ENCODE results near the gene MINDY2. TPM values are rescaled to one million over a fixed set of nuclear protein-coding genes. Genes with fewer than 3 reads are reported as not detected.

MINDY2 gene
- polyA plus RNA-seq (2013) = 11.7 and 12.0 TPM in 2 replicates

DNA sequence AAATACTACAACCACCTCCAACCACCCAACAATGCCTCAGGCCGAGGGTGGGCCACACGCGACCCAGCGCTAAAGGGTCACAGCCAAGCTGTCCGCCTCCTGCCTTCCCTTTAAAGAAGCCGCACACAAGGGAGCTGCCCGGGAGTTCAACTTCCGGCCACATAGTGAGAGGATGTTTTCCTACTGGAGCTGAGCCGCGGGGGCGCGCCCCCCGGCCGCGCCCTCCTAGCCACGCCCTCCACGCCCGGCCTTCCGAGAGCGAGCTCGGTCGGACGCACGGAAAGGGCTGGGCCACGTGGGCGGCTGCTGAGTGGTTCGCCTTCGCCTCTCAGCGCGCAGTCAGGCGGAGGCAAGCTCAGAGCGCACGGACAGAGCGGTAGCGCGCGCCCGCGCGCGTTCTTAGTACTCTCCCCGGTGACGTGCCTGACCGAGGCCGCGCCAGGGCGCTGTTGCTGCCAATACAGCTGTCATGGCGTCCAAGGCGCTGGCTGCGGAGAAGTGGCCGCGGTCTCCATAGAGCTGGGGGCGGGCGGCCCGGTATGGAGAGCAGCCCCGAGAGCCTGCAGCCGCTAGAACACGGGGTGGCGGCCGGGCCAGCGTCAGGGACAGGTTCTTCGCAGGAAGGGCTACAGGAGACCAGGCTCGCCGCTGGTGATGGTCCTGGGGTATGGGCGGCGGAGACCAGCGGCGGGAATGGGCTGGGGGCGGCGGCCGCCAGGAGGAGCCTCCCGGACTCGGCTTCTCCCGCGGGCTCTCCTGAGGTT, at the start of gene MINDY2:
TSS of gene MINDY2 (plus strand) at position 446 of the 764 bp plus-strand sequence. CDS start at position 540, 94 bp downstream.
- peak within 1 kb of the TSS; percentile 66 for H3K4me2 ChIP-seq (ENCODE audit: low read length)
- peak within 1 kb of the TSS; percentile 99 for H3K14ac ChIP-seq (ENCODE audit: low read length)
- peak within 1 kb of the TSS; percentile 86 for H3K9ac ChIP-seq (ENCODE audit: low read length)
- peak within 1 kb of the TSS; percentile 97 for H4K12ac ChIP-seq (ENCODE audit: low read depth, low read length)
- peak within 1 kb of the TSS; percentile 97 for H3K18ac ChIP-seq (ENCODE audit: low read length)
- no peak within 1 kb of the TSS for H3K23ac ChIP-seq (ENCODE audit: low read length)
- peak within 1 kb of the TSS; percentile 98 for H2AFZ ChIP-seq (ENCODE audit: insufficient read depth, low read length, poor library complexity)
- WGBS (ENCODE audit: extremely low coverage, insufficient coverage, insufficient read length) = no CpG with 5 or more reads among the region's 75 CpGs
- H3K79me2 ChIP-seq (ENCODE audit: control insufficient read depth, insufficient read depth, low read length, poor library complexity) = peaks cover 8% of the 10 kb centered on the region
- peaks cover 2 to 4% of the 10 kb centered on the region in 2 experiments for H3K4me1 ChIP-seq (ENCODE audit: control insufficient read depth in 1 of 2, insufficient read depth in 2 of 2, low read length in 2 of 2)
- peak within 1 kb of the TSS; percentile 98 for H4K8ac ChIP-seq (ENCODE audit: low read depth, low read length)
- H2BK12ac ChIP-seq (ENCODE audit: low read length) = peak within 1 kb of the TSS; percentile 51
- H2BK5ac ChIP-seq (ENCODE audit: low read depth, low read length, poor library complexity) = peak within 1 kb of the TSS; percentile 95
- peak within 1 kb of the TSS; percentile 96 for H4K91ac ChIP-seq (ENCODE audit: low read depth, low read length)
- H3K27me3 ChIP-seq (ENCODE audit: insufficient read depth, low read length) = no peaks in the 10 kb centered on the region
- peak; percentile 99 to 100 for DNase-seq
- H2BK120ac ChIP-seq (ENCODE audit: insufficient read depth, low read length, poor library complexity) = peak within 1 kb of the TSS; percentile 93
- no peaks in the 10 kb centered on the region for H3K36me3 ChIP-seq (ENCODE audit: control insufficient read depth in 1 of 2, insufficient read depth in 2 of 2, low read length in 2 of 2)
- H3K9me3 ChIP-seq (ENCODE audit: insufficient read depth, low read depth, low read length) = no peaks in the 10 kb centered on the region
- H3K27ac ChIP-seq (ENCODE audit: low read depth, low read length) = peak within 1 kb of the TSS; percentile 96
- H2AK5ac ChIP-seq (ENCODE audit: low read length) = peak within 1 kb of the TSS; percentile 24
- peaks cover 8% of the 10 kb centered on the region for H3K79me1 ChIP-seq (ENCODE audit: low read length)
- H3K4ac ChIP-seq (ENCODE audit: low read depth, low read length) = peak within 1 kb of the TSS; percentile 83
- peak within 1 kb of the TSS; percentile 94 for H3K4me3 ChIP-seq (ENCODE audit: low read depth, low read length)

DNA sequence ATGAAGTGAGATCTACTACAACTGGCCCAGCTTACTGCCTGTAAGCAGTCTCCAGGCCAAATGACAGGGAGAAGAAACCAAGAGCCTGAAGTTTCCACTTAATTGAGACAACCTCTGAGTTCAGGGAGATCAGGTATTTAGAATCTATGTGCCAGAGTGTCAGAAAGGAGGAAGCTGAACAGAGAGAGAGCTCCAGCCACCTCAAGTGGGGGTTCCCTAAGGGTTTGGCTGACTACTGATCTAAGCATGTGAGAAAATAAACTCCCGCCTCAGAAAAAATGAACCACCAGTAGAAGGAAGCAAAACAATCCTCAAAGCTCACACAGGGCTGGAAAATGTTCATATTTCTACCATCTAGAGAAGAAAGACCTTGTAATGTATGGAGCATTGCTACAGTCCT, 46.6 kb upstream of the MINDY2 start:
- Histone ChIP-seq H2BK12ac (ENCODE audit: low read length) (no peak overlapping the region), H3K4ac (ENCODE audit: low read depth, low read length) (peak overlapping the region; percentile 94)

GRCh38 chr15:58726867-58727266, 44.2 kb upstream of the MINDY2 start:
- Histone ChIP-seq H4K8ac (ENCODE audit: low read depth, low read length) (no peak overlapping the region), H3K18ac (ENCODE audit: low read length) (no peak overlapping the region), H3K9me3 (ENCODE audit: insufficient read depth, low read depth, low read length) (no peaks in the 10 kb centered on the region), H2BK5ac (ENCODE audit: low read depth, low read length, poor library complexity) (no peak overlapping the region), H3K79me1 (ENCODE audit: low read length) (no peaks in the 10 kb centered on the region), H3K4ac (ENCODE audit: low read depth, low read length) (peak overlapping the region; percentile 98), H3K79me2 (ENCODE audit: control insufficient read depth, insufficient read depth, low read length, poor library complexity) (peaks cover 17% of the 10 kb centered on the region), H2BK120ac (ENCODE audit: insufficient read depth, low read length, poor library complexity) (no peak overlapping the region), H3K9ac (ENCODE audit: low read length) (no peak overlapping the region), H3K14ac (ENCODE audit: low read length) (no peak overlapping the region), H3K27me3 (ENCODE audit: insufficient read depth, low read length) (no peaks in the 10 kb centered on the region), H3K36me3 (ENCODE audit: control insufficient read depth in 1 of 2, insufficient read depth in 2 of 2, low read length in 2 of 2) (no peaks in the 10 kb centered on the region), H2BK12ac (ENCODE audit: low read length) (no peak overlapping the region), H2AK5ac (ENCODE audit: low read length) (no peak overlapping the region), H3K23ac (ENCODE audit: low read length) (no peak overlapping the region), H3K4me1 (ENCODE audit: control insufficient read depth in 1 of 2, insufficient read depth in 2 of 2, low read length in 2 of 2) (peaks cover 8 to 13% of the 10 kb centered on the region in 2 experiments), H3K4me3 (ENCODE audit: low read depth, low read length) (no peak overlapping the region), H4K12ac (ENCODE audit: low read depth, low read length) (no peak overlapping the region), H3K4me2 (ENCODE audit: low read length) (no peak overlapping the region), H2AFZ (ENCODE audit: insufficient read depth, low read length, poor library complexity) (no peak overlapping the region), H3K27ac (ENCODE audit: low read depth, low read length) (no peak overlapping the region), H4K91ac (ENCODE audit: low read depth, low read length) (no peak overlapping the region)
- no peak for DNase-seq
- no CpG with 5 or more reads among the region's 12 CpGs for WGBS (ENCODE audit: extremely low coverage, insufficient coverage, insufficient read length)

More for the DNA sequence above, 46.6 kb upstream of the MINDY2 start:
- Histone ChIP-seq H4K91ac (ENCODE audit: low read depth, low read length) (no peak overlapping the region), H3K36me3 (ENCODE audit: control insufficient read depth in 1 of 2, insufficient read depth in 2 of 2, low read length in 2 of 2) (no peaks in the 10 kb centered on the region), H3K79me2 (ENCODE audit: control insufficient read depth, insufficient read depth, low read length, poor library complexity) (peaks cover 16% of the 10 kb centered on the region), H3K9ac (ENCODE audit: low read length) (no peak overlapping the region), H2BK120ac (ENCODE audit: insufficient read depth, low read length, poor library complexity) (no peak overlapping the region), H3K23ac (ENCODE audit: low read length) (no peak overlapping the region), H2BK5ac (ENCODE audit: low read depth, low read length, poor library complexity) (no peak overlapping the region), H3K4me3 (ENCODE audit: low read depth, low read length) (no peak overlapping the region), H4K8ac (ENCODE audit: low read depth, low read length) (no peak overlapping the region), H3K27ac (ENCODE audit: low read depth, low read length) (no peak overlapping the region), H2AFZ (ENCODE audit: insufficient read depth, low read length, poor library complexity) (no peak overlapping the region), H3K27me3 (ENCODE audit: insufficient read depth, low read length) (no peaks in the 10 kb centered on the region), H4K12ac (ENCODE audit: low read depth, low read length) (no peak overlapping the region), H3K4me1 (ENCODE audit: control insufficient read depth in 1 of 2, insufficient read depth in 2 of 2, low read length in 2 of 2) (peaks cover 2% of the 10 kb centered on the region in 2 experiments), H2AK5ac (ENCODE audit: low read length) (no peak overlapping the region), H3K79me1 (ENCODE audit: low read length) (no peaks in the 10 kb centered on the region), H3K14ac (ENCODE audit: low read length) (no peak overlapping the region), H3K9me3 (ENCODE audit: insufficient read depth, low read depth, low read length) (no peaks in the 10 kb centered on the region), H3K4me2 (ENCODE audit: low read length) (no peak overlapping the region), H3K18ac (ENCODE audit: low read length) (no peak overlapping the region)
- DNase-seq = no peak
- WGBS (ENCODE audit: extremely low coverage, insufficient coverage, insufficient read length) = no CpG with 5 or more reads among the region's 1 CpG

DNA sequence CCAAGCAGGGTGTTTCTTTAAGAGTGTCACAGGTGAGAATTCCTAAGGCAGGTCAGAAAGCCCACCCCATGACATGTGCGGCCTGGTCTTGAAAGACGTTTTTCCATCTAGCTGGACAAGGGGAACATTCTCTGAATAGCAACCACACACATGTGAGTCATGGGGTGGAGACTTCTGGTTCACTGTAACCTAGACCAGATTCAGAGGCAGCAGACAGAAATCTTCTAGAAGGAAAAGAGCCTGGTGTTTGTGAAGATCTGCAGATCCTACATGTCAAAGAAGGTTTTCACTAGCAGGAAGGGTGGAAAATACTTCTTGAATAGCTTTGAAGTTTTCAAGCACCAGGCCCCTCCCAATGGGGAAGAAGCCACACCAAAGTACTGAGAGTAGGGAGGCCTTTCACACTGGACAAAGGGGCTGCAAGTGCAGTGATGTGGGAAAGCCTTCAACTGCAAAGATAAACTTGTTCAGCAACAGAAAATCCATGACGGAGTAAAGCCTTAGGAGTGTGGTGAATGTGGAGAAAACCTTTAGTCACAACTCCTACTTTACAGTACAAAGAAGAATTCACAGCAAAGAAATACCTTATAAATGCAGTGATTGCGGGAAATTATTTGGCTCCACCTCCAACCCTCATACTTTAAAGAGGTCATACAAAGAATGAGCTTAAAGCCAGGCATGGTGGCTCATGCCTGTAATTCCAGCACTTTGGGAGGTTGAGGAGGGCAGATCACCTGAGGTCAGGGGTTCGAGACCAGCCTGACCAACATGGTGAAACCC, 39.2 kb upstream of the MINDY2 start:
- Histone ChIP-seq H3K4ac (ENCODE audit: low read depth, low read length) (no peak overlapping the region), H3K27me3 (ENCODE audit: insufficient read depth, low read length) (no peaks in the 10 kb centered on the region), H4K8ac (ENCODE audit: low read depth, low read length) (no peak overlapping the region), H3K79me1 (ENCODE audit: low read length) (peaks cover 2% of the 10 kb centered on the region), H3K9ac (ENCODE audit: low read length) (no peak overlapping the region), H4K91ac (ENCODE audit: low read depth, low read length) (no peak overlapping the region), H2AK5ac (ENCODE audit: low read length) (no peak overlapping the region), H4K12ac (ENCODE audit: low read depth, low read length) (no peak overlapping the region), H3K36me3 (ENCODE audit: control insufficient read depth in 1 of 2, insufficient read depth in 2 of 2, low read length in 2 of 2) (no peaks in the 10 kb centered on the region), H2AFZ (ENCODE audit: insufficient read depth, low read length, poor library complexity) (no peak overlapping the region), H3K9me3 (ENCODE audit: insufficient read depth, low read depth, low read length) (no peaks in the 10 kb centered on the region), H2BK5ac (ENCODE audit: low read depth, low read length, poor library complexity) (peak overlapping the region; percentile 59), H3K4me1 (ENCODE audit: control insufficient read depth in 1 of 2, insufficient read depth in 2 of 2, low read length in 2 of 2) (peaks cover 14 to 21% of the 10 kb centered on the region in 2 experiments), H3K18ac (ENCODE audit: low read length) (no peak overlapping the region), H3K4me2 (ENCODE audit: low read length) (no peak overlapping the region), H3K14ac (ENCODE audit: low read length) (no peak overlapping the region), H2BK12ac (ENCODE audit: low read length) (no peak overlapping the region), H3K27ac (ENCODE audit: low read depth, low read length) (peak overlapping the region; percentile 76), H3K79me2 (ENCODE audit: control insufficient read depth, insufficient read depth, low read length, poor library complexity) (peaks cover 12% of the 10 kb centered on the region), H3K23ac (ENCODE audit: low read length) (no peak overlapping the region), H3K4me3 (ENCODE audit: low read depth, low read length) (no peak overlapping the region), H2BK120ac (ENCODE audit: insufficient read depth, low read length, poor library complexity) (no peak overlapping the region)
- WGBS (ENCODE audit: extremely low coverage, insufficient coverage, insufficient read length) = no CpG with 5 or more reads among the region's 5 CpGs
- DNase-seq = peak; percentile 71 to 80

All from trophoblast cell (in vitro differentiated cells and primary cell).